ENCODE measurements around the gene TWF2. TPM values are rescaled to one million over a fixed set of nuclear protein-coding genes. Genes with fewer than 3 reads are reported as not detected.
A peak's percentile ranks its signal among the peaks of the same experiment; 100 is the strongest.

The TWF2 gene
- total and polyA plus RNA-seq, 5 experiments from 2014 or later = 77.2 to 171 (median 112) TPM

DNA sequence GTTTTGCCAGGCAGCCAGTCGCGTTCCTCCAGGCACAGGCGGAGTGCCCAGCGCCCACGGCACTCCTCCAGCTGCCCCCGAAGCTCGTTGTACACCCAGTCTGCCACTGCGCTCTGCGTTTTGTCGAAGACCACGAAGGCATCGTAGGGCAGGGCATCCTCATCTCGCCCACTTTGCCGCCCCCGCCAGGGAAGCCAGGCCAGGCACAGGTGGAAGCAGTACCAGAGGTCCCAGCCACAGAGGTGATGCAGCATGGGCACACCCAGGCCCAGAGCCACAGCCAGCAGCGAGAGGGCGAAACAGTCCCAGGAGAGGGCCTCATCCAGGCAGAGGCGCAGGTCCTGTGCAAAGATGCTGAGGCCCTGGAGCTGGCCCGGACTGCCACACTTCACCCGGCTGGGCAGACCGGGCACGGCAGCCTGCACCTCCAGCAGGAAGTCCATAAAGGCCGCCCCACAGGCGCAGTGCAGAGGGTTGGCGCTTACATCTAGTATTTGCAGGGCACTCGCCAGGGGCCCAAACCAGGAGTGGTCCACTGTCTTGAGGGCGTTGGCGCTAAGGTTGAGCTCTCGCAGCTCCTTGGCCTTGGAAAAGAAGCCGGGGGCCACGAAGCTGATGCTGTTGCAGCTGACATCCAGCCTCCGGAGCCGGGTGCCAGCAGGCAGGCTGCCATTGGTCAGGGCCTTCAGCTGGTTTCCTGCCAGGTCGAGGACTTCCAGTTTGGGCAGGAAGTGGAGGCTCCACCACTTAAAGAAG lies 17.2 kb downstream of the TWF2 start:
- H3K36me3 Mint-ChIP-seq = peaks cover 0 to 1% (median 0%) of the 10 kb centered on the region in 3 donors
- H3K4me3 Mint-ChIP-seq = peak overlapping the region; percentile 77 to 92 (median 87)
- DNase-seq (peak; percentile 51 to 87 (median 70)), ATAC-seq (peak; percentile 73 to 79)
- H3K27me3 Mint-ChIP-seq = no peaks in the 10 kb centered on the region
- POLR2A ChIA-PET = interaction anchor here (0.6 to 58.8 kb wide), 11 partner anchors 9 to 237 kb away, joined by 3 to 1841 read pairs (median 3); partner anchors contain the start of genes ALAS1, DUSP7, GLYCTK and PPM1M
- peaks cover 49 to 98% (median 95%) of the 10 kb centered on the region in 4 donors for H3K4me1 Mint-ChIP-seq
- peak overlapping the region; percentile 76 to 97 (median 94) for H3K27ac Mint-ChIP-seq
- H3K9me3 Mint-ChIP-seq = no peaks in the 10 kb centered on the region

DNA sequence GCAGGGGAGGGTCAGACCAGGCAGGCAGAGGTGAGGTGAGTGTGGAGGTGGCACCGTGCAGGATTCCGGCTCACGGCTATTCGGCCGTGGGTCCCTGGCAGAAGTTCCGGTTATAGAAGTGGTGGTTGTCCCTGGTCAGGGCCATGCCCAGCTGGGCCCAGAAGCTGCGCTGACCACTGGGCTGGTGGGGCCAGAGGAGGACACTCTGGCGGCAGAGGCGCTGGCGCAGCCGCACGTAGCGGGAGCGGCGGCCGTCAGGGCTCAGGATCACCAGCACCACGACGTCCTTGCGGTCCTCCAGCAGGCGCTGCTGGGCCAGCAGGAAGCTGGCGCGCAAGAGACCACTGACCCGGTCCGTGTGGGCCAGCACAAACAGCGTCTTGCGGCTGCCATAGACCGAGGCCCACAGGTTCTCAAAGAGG lies 17.8 kb downstream of the TWF2 start:
- no peaks in the 10 kb centered on the region for H3K27me3 Mint-ChIP-seq
- peak overlapping the region; percentile 32 to 92 (median 87) for H3K4me3 Mint-ChIP-seq
- peak overlapping the region in 7 of 10 donors; percentile 50 to 96 (median 94) for H3K27ac Mint-ChIP-seq
- peaks cover 0 to 3% (median 0%) of the 10 kb centered on the region in 3 donors for H3K36me3 Mint-ChIP-seq
- DNase-seq (peak in 1 of 10 donors; percentile 51), ATAC-seq (no peak)
- H3K9me3 Mint-ChIP-seq = no peaks in the 10 kb centered on the region
- POLR2A ChIA-PET = interaction anchor here (0.6 to 58.8 kb wide), 5 partner anchors 26 to 117 kb away, joined by 3 to 1841 read pairs (median 22); partner anchors contain the start of genes GLYCTK, PPM1M, TWF2 and WDR82
- H3K4me1 Mint-ChIP-seq = peaks cover 46 to 98% (median 94%) of the 10 kb centered on the region in 4 donors

DNA sequence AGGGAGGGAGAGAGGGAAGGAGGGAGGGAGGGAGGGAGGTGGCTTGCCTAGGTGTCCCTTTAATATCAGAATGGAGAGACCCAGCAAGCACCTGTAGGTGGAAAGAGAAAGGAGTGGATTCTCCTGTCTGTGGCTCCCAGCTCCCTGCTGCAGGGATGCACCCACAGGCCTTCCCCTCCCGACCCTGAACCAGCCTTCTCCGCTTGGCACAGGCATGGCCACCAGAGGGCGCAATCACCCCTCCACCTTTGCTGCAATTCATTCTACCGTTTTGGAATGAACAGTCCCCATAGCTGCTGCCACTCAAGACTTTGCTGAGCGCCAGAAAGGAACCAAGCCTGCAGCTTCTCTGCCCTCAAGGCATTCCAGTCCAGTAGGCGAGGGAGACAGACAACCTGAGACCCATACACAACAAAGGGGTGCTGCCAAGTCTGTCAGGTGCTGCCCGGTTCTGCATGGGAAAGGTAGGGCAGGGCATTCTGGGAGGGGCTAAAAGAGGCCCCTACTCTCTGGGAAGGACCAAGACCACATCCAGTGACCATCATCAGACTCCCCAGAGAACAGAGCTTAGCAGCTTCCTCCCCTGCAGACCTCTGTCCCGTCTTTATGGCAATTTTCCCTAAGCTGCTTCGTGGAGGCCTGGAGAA lies 18.5 kb downstream of the TWF2 start:
- Mint-ChIP-seq H3K27me3 (no peaks in the 10 kb centered on the region), H3K4me3 (peak overlapping the region; percentile 32 to 89 (median 73)), H3K36me3 (peaks cover 0 to 6% (median 2%) of the 10 kb centered on the region in 3 donors), H3K27ac (peak overlapping the region; percentile 75 to 92 (median 84)), H3K4me1 (peaks cover 41 to 96% (median 90%) of the 10 kb centered on the region in 4 donors), H3K9me3 (no peaks in the 10 kb centered on the region)
- ATAC-seq (peak; percentile 64 to 73), DNase-seq (peak; percentile 74 to 92 (median 87))
- POLR2A ChIA-PET = interaction anchor here (0.9 to 58.8 kb wide), 5 partner anchors 30 to 118 kb away, joined by 3 to 1841 read pairs (median 22); partner anchors contain the start of genes GLYCTK, POC1A, PPM1M and TWF2

DNA sequence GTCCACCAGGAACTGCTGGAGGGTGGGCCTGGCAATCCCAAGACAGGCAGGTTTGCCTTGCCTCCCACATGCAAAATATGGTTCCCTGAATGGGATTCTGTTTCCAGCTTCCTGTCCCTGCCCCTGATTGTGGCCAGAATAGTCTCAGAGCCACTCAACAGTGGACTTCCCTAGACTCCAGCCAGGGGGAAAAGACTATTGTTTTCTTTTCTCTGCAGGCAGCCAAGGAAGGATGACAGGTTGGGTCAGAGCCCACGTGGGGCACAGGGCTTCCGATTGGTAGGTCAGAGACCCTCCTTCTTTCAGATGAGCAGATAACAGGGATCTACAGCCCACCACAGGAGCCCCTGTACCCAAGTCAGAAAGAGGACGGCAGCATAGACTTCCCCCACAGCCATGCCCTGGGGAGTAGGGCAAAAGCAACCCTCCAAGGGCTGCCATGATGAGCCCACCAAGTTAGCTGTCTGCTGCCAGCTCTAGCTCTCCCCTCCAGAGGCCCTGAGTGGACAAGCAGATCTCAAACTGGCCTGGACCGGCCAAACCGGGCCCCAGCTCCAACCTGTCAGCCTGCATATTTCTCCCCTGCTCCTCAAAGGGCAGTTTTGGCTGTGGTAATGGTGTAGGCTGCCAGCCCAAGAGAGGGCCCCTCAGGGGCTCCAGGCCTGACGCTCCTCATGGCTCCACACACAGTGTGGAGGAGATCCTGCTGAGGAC lies 19.9 kb downstream of the TWF2 start:
- POLR2A ChIA-PET = interaction anchor here (0.6 to 58.8 kb wide), 6 partner anchors 31 to 1680 kb away, joined by 3 to 1841 read pairs (median 15); partner anchors contain the start of genes GLYCTK, PPM1M, TWF2 and WDR82
- H3K4me3 Mint-ChIP-seq = peak overlapping the region; percentile 19 to 89 (median 66)
- H3K9me3 Mint-ChIP-seq = no peaks in the 10 kb centered on the region
- H3K27ac Mint-ChIP-seq = peak overlapping the region; percentile 39 to 86 (median 76)
- peaks cover 0 to 20% (median 10%) of the 10 kb centered on the region in 3 donors for H3K36me3 Mint-ChIP-seq
- ATAC-seq (no peak), DNase-seq (peak in 1 of 10 donors; percentile 56)
- no peaks in the 10 kb centered on the region for H3K27me3 Mint-ChIP-seq
- peaks cover 41 to 86% (median 82%) of the 10 kb centered on the region in 4 donors for H3K4me1 Mint-ChIP-seq

DNA sequence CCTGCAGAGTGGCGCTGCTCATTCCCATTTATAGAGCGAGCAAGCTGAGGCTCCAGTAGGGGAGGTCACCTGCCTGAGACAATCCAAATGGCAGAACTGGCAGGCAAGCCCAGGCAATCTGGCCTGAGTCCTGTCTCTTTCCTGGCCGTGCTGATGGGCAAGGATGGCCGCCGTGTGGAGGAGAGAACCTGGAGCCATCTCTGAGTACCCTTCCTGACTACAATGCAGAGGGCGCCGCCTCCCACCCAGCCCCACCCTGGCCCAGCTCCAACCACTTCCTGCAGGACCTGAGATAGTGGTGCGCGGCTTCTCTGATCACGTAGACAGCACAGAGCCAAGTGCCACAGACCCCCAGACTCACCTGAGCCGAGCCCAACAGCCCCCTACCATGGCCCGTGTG lies 20.5 kb downstream of the TWF2 start:
- Mint-ChIP-seq H3K4me3 (peak overlapping the region; percentile 46 to 89 (median 72)), H3K36me3 (peaks cover 3 to 26% (median 10%) of the 10 kb centered on the region in 3 donors), H3K4me1 (peaks cover 36 to 80% (median 76%) of the 10 kb centered on the region in 4 donors), H3K9me3 (no peaks in the 10 kb centered on the region), H3K27ac (peak overlapping the region in 9 of 10 donors; percentile 71 to 94 (median 81)), H3K27me3 (no peaks in the 10 kb centered on the region)
- DNase-seq (peak in 2 of 10 donors; percentile 40 to 68), ATAC-seq (no peak)
- POLR2A ChIA-PET = interaction anchor here (0.6 to 58.8 kb wide), 5 partner anchors 17 to 549 kb away, joined by 3 to 1841 read pairs (median 7); partner anchors contain the start of genes GLYCTK, PPM1M, TWF2 and WDR82

DNA sequence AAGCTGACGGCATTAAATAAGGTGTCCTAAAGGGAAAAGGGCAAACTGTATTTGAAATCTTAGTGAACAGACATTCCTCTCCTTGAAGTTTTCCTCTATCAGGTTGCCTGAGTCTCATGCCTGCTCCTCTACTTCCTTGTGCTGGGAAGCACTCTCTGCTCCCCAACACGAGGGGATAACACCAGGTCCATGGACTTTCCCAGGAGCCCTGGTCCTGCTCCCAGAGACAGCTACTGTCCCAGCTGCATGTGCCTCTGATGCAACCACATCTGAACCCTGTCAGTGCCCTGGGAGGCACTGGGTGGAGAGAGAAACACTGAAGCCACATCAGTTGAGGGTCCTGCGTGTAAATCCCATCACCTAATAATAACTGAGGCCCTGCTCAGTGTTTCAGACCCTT lies 20.9 kb downstream of the TWF2 start:
- Mint-ChIP-seq H3K36me3 (peaks cover 4 to 30% (median 10%) of the 10 kb centered on the region in 3 donors), H3K27me3 (no peaks in the 10 kb centered on the region), H3K9me3 (no peaks in the 10 kb centered on the region), H3K27ac (peak overlapping the region in 9 of 10 donors; percentile 71 to 94 (median 86)), H3K4me3 (peak overlapping the region; percentile 46 to 89 (median 72)), H3K4me1 (peaks cover 32 to 76% (median 71%) of the 10 kb centered on the region in 4 donors)
- DNase-seq = peak in 1 of 10 donors; percentile 26
- no peak for ATAC-seq
- POLR2A ChIA-PET = interaction anchor here (0.6 to 58.8 kb wide), 6 partner anchors 9 to 549 kb away, joined by 3 to 1841 read pairs (median 6); partner anchors contain the start of genes GLYCTK, PPM1M, TWF2 and WDR82

DNA sequence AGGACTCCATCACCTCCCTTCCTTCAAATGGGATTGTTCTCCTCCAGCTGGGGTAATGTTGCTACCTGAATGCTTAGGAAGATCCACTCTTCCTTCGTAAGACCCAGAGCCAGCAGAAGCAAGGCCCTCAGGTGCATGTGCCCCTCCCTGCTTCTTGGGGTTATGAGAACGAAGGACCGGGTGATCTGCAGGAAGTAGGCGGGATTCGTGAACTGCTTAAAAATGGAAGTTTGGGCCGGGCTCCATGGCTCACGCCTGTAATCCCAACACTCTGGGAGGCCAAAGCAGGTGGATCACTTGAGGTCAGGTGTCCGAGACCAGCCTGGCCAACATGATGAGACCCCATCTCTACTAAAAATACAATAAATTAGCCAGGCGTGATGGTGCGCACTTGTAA lies 21.6 kb downstream of the TWF2 start:
- peak in 1 of 2 donors; percentile 1 for ATAC-seq

GRCh38 chr3:52216585-52217408 lies 22.2 kb downstream of the TWF2 start:
- Mint-ChIP-seq H3K9me3 (no peaks in the 10 kb centered on the region), H3K27me3 (no peaks in the 10 kb centered on the region), H3K36me3 (peaks cover 8 to 42% (median 14%) of the 10 kb centered on the region in 3 donors), H3K27ac (peak overlapping the region; percentile 71 to 94 (median 88)), H3K4me3 (peak overlapping the region; percentile 31 to 89 (median 72)), H3K4me1 (peaks cover 28 to 63% (median 59%) of the 10 kb centered on the region in 4 donors)
- peak in 3 of 10 donors; percentile 48 to 73 (median 52) for DNase-seq
- POLR2A ChIA-PET = interaction anchor here (0.9 to 58.8 kb wide), 6 partner anchors 10 to 193 kb away, joined by 3 to 1841 read pairs (median 6); partner anchors contain the start of genes GLYCTK, PPM1M, TWF2 and WDR82
- peak; percentile 51 to 76 for ATAC-seq

More for the DNA sequence above, 21.6 kb downstream of the TWF2 start:
- peak overlapping the region; percentile 71 to 94 (median 84) for H3K27ac Mint-ChIP-seq
- peaks cover 4 to 36% (median 10%) of the 10 kb centered on the region in 3 donors for H3K36me3 Mint-ChIP-seq
- peak overlapping the region; percentile 31 to 89 (median 72) for H3K4me3 Mint-ChIP-seq
- H3K4me1 Mint-ChIP-seq = peaks cover 32 to 70% (median 65%) of the 10 kb centered on the region in 4 donors
- H3K27me3 Mint-ChIP-seq = no peaks in the 10 kb centered on the region
- no peaks in the 10 kb centered on the region for H3K9me3 Mint-ChIP-seq
- POLR2A ChIA-PET = interaction anchor here (0.9 to 58.8 kb wide), 5 partner anchors 9 to 122 kb away, joined by 3 to 1841 read pairs (median 7); partner anchors contain the start of genes GLYCTK, PPM1M, TWF2 and WDR82
- peak in 1 of 10 donors; percentile 30 for DNase-seq

DNA sequence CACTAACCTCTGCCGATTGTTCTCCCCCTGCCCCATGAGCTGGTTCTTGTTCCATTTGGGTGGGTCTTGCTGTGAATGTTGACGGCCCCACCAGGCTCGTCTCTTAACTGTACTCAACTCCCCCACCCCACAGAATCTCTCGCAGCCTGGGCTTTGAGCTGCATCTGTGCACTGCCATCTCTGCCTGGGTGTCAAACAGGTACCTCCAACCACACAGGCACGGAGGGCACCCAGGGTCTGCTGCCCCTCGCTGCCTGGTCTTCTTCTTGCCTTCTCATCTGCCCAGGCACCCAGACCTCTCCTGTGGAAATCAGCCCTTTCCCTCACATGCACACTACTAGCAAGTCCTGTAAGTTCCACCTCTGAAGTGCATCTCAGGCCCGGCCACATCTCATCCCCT lies 23.6 kb downstream of the TWF2 start:
- ATAC-seq (no peak), DNase-seq (peak in 1 of 10 donors; percentile 34)
- H3K9me3 Mint-ChIP-seq = no peaks in the 10 kb centered on the region
- peaks cover 28 to 51% (median 47%) of the 10 kb centered on the region in 4 donors for H3K4me1 Mint-ChIP-seq
- H3K27ac Mint-ChIP-seq = peak overlapping the region in 5 of 10 donors; percentile 43 to 84 (median 66)
- peak overlapping the region in 2 of 10 donors; percentile 26 to 29 for H3K4me3 Mint-ChIP-seq
- no peaks in the 10 kb centered on the region for H3K27me3 Mint-ChIP-seq
- POLR2A ChIA-PET = interaction anchor here (58.8 kb wide), 1 partner anchor 68 kb away, joined by 1841 read pairs; the partner anchor contains the start of genes GLYCTK and WDR82
- peaks cover 8 to 56% (median 20%) of the 10 kb centered on the region in 3 donors for H3K36me3 Mint-ChIP-seq

DNA sequence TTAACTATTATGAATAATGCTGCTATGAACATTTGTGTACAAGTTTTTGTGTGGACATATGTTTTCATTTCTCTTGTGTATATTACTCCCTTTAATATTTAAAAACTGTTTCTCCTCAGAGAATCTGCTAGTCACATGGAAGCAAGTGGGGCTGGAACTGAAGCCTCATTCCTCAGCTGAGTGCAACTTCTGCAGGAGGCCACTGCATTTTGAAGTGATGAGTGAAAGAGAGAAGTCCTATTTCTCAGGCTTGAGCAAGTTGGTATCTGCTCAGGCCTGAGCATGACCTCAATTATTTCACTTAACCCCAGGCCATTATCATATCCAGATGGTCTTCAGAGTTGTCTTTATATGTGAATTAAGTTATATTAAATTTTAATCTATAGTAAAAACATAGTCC lies 25.1 kb downstream of the TWF2 start:
- H3K4me3 Mint-ChIP-seq = no peak overlapping the region
- DNase-seq (no peak), ATAC-seq (no peak)
- H3K4me1 Mint-ChIP-seq = peaks cover 23 to 36% (median 34%) of the 10 kb centered on the region in 4 donors
- H3K36me3 Mint-ChIP-seq = peaks cover 8 to 71% (median 20%) of the 10 kb centered on the region in 3 donors
- H3K9me3 Mint-ChIP-seq = no peaks in the 10 kb centered on the region
- H3K27me3 Mint-ChIP-seq = no peaks in the 10 kb centered on the region
- POLR2A ChIA-PET = no interaction called here
- H3K27ac Mint-ChIP-seq = peak overlapping the region in 2 of 10 donors; percentile 4 to 88

All from naive thymus-derived CD8-positive, alpha-beta T cell (primary cell).